Astrocyte of the cerebellum (primary cell): Measurements from ENCODE around the gene RPL35.

Source experiments
- DNase-seq: peaks from one replicate; pipeline ENCODE4 v3.0.0-alpha.2; 2011; ENCODE audit warnings: low read depth
- H3K4me3 ChIP-seq: 2 replicates; pipeline ENCODE4 v1.5.1; 2011; ENCODE audit warnings: mild to moderate bottlenecking, low read depth, low read length, moderate library complexity
- in situ Hi-C: cut with HindIII; loops from 2 replicates; pipeline ENCODE4 v1.10.0; 2017; ENCODE audit warnings: low sequenced_read_pairs
- TF ChIP-seq, protein P1 (sequence below): IDR thresholded peaks from 2 replicates; pipeline ENCODE4 v1.5.1; 2012; ENCODE audit warnings: low read length, low read depth, moderate library complexity, mild to moderate bottlenecking; ENCODE audit errors: missing control alignments

Gene RPL35

DNA sequence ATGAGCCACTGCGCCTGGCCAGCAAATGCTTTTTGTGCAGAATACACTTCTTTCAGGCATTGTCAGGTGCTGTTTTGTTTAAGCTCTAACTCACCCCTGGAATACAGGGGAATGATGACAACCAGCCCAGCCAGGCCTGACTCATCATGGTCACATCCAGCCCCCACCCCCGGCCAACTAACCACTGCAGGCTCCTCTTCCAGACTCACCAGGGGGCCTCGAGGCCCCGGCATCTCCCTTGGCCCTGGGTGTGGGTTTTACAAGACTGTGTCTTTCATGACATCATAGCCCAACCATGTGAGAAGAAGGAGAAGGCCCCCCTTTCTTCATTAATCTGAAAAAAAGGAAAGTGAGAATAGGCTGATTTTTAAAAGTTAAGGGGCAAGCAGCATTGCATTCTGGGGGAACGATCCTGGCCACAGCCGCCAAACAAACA lies 49.3 kb downstream of the RPL35 start:
- no peak overlapping the region for H3K4me3 ChIP-seq
- DNase-seq: peak; percentile 99
- in situ Hi-C loops: no loop called here
- TF ChIP-seq, protein P1, sequence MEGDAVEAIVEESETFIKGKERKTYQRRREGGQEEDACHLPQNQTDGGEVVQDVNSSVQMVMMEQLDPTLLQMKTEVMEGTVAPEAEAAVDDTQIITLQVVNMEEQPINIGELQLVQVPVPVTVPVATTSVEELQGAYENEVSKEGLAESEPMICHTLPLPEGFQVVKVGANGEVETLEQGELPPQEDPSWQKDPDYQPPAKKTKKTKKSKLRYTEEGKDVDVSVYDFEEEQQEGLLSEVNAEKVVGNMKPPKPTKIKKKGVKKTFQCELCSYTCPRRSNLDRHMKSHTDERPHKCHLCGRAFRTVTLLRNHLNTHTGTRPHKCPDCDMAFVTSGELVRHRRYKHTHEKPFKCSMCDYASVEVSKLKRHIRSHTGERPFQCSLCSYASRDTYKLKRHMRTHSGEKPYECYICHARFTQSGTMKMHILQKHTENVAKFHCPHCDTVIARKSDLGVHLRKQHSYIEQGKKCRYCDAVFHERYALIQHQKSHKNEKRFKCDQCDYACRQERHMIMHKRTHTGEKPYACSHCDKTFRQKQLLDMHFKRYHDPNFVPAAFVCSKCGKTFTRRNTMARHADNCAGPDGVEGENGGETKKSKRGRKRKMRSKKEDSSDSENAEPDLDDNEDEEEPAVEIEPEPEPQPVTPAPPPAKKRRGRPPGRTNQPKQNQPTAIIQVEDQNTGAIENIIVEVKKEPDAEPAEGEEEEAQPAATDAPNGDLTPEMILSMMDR: no peak

DNA sequence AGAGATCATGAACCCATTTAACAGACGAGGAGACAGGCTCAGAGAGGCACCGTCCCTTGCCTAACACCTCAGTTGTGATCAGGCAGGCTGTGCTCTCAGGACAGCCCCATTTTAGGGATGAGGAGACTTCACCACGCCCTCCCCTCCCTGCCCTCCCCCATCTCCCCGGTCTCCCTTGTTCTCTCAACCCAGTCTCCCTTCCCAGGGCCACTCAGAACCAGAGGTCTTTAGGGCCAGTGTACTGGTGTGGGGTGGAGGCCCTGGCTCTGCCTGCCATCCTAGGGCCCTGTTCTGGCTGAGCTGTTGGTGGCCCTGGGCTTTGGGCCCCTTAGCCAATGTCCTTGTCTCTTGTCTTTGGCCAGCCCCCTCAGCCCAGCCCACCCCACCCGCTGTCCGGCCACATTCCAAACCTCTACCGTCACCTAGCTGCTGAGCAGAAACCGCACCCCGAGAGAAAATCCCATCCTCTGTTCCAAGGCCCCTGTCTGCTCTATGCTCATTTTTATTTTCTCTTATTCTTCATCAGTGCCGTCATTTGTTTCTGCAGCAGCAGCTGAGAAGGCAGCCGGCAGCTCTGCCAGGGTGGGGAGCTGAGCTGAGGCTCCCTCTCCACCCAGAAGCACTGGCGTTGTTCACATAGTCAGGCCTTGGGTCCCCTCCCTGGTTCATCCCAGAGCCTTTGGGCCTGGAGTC lies 50.9 kb downstream of the RPL35 start:
- DNase-seq: peak; percentile 90
- H3K4me3 ChIP-seq: no peak overlapping the region
- TF ChIP-seq, protein P1: no peak
- in situ Hi-C loops: no loop called here

DNA sequence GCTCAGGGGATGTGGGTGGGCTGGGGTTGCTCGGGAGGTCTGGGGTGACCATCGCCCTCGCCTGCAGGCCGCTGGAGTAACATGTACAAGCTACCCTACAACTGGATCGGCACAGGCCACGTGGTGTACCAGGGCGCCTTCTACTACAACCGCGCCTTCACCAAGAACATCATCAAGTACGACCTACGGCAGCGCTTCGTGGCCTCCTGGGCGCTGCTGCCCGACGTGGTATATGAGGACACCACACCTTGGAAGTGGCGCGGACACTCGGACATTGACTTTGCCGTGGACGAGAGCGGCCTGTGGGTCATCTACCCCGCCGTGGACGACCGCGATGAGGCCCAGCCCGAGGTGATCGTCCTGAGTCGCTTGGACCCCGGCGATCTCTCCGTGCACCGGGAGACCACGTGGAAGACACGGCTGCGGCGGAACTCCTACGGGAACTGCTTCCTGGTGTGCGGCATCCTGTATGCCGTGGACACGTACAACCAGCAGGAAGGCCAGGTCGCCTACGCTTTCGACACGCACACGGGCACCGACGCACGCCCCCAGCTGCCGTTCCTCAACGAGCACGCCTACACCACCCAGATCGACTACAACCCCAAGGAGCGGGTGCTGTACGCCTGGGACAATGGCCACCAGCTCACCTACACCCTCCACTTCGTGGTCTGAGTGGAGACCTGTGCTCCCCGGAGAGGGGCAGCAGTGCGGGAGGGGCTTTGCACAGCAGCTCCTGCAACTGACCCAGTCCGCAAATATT lies 51.8 kb downstream of the RPL35 start:
- TF ChIP-seq, protein P1: no peak
- in situ Hi-C loops: no loop called here
- H3K4me3 ChIP-seq: no peak overlapping the region
- no peak for DNase-seq

DNA sequence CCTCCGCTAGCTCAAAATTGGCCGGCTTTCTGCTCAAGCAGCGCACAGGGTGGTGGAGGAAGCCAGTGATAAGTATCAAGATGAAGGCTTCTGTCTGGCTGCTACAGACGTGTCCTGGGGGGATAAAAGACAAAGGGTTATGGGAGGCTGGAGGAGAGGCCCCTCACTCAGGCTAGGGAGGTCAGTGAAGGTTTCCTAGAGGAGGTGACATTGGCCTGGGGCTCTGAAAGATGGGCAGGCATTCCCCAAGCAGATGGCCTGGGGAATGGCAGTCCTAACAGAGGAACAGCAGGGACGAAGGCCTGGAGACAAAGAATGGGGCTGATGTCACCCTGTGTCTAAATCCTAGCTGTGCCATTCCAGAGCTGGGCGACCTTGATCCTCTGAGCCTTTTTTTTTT lies 52.5 kb downstream of the RPL35 start:
- in situ Hi-C loops: no loop called here
- no peak overlapping the region for H3K4me3 ChIP-seq
- no peak for DNase-seq
- TF ChIP-seq, protein P1: no peak

DNA sequence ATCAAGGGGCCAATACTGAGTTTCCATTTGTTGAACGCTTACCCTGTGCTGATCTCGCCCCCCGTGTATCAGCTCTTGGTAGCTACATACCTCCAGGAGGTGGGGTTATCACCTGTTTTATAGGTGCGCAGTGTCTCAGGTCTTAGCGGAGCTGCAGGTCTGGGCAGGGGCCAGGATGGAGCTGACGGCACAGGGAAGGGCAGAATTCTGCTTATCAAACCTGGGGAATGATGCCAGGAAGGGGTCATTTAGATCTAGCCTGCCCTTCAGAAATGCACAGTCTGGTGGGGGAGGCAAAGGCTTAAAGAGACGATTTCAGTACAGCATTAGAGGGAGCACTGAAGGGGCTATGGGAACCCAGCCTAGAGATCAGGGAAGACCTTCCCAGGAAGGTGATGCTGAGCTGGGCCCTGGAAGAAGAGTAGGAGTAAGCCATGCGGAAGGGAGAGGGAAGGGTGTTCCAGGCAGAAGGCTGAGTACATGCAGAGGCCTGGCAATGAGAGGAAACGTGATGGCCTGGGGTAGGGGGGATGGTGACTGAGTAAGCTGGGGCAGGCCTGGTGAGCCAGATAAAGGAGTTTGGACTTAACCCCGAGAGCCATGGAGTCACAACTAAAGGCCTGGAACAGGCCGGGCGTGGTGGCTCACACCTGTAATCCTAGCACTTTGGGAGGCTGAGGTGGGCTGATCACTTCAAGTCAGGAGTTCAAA lies 53.4 kb downstream of the RPL35 start:
- no peak for DNase-seq
- in situ Hi-C loops: no loop called here
- TF ChIP-seq, protein P1: no peak
- H3K4me3 ChIP-seq: no peak overlapping the region
